Right ventricle myocardium superior (tissue), 1 donor: ENCODE data around the gene ACKR3. TPM values are rescaled to one million over a fixed set of nuclear protein-coding genes. Genes with fewer than 3 reads are reported as not detected.

Experiments used
- ATAC-seq: fragments of 200-7000 bp; cut with Tn5 transposase; one replicate; pipeline ENCODE4 v1.9.1; 2020; ENCODE audit warnings: mild to moderate bottlenecking; ENCODE audit not compliant: poor library complexity
- DNase-seq: peaks from one replicate; pipeline ENCODE4 v3.0.0-alpha.2; 2020
- intact Hi-C: fragments of 100-400 bp; cut with DNase I; formaldehyde crosslinking; loops from one replicate; pipeline ENCODE4 v1.11.2; 2022
- total RNA-seq: library from RNA; stranded (reverse); fragmentation: NEBNext Ultra II Directional; extraction: Animal tissue kit (Norgen Biotek cat#: 25700); gene quantifications from one replicate; pipeline ENCODE4 v1.2.1, GENCODE V29; 2021
- donor health status: DM: no; HTN: yes; CAD: no; lungs with severe emphysema.

The ACKR3 gene
- total RNA-seq, 1 donor from 2014 or later: 27.9 TPM

DNA sequence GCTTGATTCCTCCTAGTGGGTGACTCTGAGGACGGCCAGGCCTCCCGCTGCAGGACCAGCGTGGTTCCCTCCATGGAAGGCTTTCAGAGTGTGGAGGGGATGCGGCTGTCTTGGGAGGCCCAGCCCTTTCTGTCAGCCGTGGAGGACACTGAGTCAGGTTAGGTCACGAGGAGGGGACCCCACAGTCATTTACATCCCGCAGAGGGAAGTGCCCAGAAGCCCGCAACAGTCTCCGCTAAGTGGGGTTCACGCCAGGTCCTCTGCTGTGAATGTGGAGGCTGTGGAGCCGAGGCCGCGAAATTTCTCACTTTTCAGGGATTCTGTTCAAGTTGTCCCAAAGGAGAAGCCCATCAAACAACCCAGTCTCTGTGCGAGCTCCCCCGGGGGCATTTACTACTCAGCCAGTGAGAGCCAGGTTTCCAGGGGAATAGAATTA, 8.8 kb downstream of the ACKR3 start:
- intact Hi-C loops: loop anchor here (10.0 kb wide), 1 partner anchor 214 kb away; no protein-coding TSS in a partner anchor
- no peak for ATAC-seq
- DNase-seq: no peak

DNA sequence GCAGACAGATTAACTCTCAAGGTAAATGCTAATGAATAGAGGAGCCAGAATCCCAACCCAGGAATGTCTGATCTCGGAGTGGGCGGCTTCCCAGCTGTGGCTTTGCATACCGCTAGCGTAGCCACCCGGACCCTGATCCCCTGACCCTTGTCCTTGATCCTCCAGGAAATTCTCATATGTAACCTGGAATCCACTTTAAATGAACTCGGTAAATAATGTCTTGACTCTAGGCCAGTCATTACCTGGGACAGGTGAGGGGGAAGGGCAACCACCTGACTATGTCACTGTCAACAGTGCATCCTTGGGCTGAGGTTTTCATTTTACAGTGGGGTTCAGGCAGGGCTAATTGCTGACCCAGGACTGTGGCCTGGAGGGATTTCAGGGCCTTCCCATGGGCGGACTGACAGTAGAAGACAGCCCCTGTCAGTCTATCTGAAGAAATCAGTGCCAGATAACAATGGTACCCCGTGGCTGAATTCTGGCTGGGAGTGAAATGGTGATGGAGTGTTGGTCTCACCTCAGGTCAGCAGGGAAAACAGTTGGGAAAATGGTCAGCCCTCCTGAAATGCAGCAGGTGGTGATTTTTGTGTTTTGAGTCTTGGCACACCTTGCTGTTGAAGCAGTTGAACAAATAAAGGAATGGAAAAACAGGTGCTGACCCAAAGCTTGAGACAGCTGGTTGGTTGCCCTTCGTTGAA, 9.6 kb downstream of the ACKR3 start:
- intact Hi-C loops: loop anchor here (10.0 kb wide), 1 partner anchor 214 kb away; no protein-coding TSS in a partner anchor
- ATAC-seq (no peak), DNase-seq (no peak)

DNA sequence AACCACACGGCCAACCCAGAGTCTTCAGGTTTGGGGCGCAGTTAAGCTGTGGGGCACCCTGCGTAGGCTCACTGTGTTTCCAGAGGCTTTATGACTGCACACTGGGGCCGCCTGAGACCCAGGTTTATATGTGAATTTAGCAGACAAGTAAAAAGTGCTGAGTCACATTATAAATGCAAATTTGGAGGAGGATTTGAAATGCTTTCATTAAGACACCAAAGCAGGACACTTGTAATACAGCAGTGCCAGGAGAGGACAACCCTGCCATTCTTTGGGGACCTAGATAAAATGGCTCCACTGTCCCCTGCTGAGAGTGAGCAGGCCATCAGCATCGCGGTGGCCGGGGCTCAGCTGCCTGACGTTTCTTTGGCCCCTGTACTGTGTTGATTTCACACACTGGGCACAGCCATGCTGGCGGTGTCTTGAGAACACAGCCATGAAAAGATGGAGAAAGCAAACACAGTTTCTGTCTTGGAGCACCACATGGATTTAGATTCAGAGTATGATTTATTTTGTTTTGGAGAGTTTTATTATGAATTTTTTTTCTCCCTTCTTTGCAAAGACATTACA, 10.2 kb downstream of the ACKR3 start:
- DNase-seq (no peak), ATAC-seq (peak; percentile 44)
- intact Hi-C loops: loop anchor here (10.0 kb wide), 1 partner anchor 215 kb away; no protein-coding TSS in a partner anchor

DNA sequence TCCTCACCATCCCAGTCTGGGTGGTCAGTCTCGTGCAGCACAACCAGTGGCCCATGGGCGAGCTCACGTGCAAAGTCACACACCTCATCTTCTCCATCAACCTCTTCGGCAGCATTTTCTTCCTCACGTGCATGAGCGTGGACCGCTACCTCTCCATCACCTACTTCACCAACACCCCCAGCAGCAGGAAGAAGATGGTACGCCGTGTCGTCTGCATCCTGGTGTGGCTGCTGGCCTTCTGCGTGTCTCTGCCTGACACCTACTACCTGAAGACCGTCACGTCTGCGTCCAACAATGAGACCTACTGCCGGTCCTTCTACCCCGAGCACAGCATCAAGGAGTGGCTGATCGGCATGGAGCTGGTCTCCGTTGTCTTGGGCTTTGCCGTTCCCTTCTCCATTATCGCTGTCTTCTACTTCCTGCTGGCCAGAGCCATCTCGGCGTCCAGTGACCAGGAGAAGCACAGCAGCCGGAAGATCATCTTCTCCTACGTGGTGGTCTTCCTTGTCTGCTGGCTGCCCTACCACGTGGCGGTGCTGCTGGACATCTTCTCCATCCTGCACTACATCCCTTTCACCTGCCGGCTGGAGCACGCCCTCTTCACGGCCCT, 11.2 kb downstream of the ACKR3 start:
- DNase-seq (no peak), ATAC-seq (no peak)
- intact Hi-C loops: no loop called here

DNA sequence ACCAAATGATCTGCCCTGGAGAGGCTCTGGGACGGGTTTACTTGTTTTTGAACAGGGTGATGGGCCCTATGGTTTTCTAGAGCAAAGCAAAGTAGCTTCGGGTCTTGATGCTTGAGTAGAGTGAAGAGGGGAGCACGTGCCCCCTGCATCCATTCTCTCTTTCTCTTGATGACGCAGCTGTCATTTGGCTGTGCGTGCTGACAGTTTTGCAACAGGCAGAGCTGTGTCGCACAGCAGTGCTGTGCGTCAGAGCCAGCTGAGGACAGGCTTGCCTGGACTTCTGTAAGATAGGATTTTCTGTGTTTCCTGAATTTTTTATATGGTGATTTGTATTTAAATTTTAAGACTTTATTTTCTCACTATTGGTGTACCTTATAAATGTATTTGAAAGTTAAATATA, 11.9 kb downstream of the ACKR3 start:
- ATAC-seq (no peak), DNase-seq (no peak)
- intact Hi-C loops: no loop called here

DNA sequence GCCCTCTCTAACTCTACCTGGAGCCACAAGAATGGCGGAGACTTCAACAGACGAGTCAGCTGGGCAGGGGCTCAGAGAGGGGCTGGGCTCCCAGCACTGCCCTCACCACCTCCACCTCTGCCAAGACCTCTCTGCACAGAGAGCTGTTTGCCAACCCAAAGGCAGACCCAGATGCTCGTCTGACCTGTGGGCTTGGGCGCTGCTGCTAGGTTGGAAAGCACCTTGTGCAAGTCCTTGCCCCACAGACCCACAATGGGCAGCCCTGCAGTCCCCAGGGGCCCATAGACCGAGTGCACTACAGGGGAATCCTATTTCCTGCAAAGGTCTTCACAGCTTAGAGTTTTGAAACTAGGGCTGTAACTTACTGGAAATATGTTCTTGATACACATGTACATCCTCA, 13.3 kb downstream of the ACKR3 start:
- intact Hi-C loops: no loop called here
- ATAC-seq: no peak
- no peak for DNase-seq

DNA sequence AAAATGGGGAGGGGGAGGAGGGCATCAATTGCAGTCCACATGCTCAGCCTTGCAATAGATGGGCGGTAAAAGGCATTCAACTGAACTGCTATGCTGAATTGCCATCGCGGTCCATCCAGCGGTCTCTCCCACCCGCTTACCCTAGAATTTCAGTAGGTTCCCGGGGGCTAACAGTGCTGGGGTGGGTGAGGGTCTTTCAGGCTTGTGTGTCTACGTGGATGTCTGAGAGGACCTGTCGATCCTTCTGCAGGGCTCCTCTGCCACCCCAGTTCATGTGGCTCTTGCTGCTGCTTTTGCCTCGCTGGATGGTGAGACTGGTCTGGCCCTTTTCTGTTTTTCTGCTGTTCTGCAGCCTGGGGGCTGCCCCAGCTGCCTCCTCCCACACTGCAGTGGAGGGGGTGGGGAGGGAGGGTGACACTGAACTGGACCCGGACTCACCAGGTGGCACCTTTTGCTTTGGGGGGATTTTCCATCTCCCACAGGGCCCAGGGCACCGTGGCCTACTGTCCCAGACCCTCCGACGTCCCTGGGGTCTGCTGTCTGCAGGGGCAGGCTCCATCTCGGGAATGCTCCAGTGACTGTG, 14.1 kb downstream of the ACKR3 start:
- intact Hi-C loops: no loop called here
- no peak for ATAC-seq
- no peak for DNase-seq

DNA sequence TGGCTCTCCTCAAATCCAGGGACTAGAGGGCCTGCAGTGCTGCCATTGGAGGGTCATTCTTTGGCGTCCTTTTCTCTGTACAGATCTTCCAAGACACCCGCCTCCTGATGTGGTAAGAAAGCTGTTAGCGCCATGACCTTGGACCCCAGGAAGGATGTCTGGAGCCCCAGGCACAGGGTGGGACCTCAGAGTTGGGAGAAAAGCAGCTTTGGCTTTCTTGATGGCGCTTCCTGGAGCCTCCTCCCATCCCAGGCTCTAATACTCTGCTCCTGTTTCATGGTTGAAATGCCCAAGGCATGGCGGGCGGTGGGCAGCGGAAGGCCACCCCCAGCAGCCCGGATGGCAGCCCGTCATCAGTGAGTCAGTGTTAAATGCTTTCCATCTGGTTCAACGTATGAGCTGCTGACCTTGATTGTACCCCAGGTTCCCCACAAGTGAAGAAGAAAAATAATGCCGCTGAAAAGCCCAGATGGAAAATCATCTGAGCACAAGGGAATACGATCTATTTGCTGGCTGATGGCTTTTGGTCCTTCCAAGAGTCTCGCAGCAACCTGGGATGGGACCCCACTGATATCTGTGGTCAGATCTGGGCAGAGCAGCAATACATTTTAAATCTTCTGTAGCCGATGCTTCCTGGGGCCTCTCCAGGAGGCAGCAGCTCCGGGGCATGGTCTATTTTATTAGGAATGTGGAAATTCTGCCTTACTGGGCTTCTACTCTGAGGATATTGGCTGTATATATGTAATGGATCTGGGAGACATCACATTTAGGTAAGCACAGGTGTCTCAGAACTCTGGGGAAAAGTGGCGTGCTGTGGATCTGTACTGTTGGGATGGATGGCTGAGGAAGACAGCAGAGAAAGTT, 15.1 kb downstream of the ACKR3 start:
- intact Hi-C loops: no loop called here
- ATAC-seq: no peak
- DNase-seq: no peak

DNA sequence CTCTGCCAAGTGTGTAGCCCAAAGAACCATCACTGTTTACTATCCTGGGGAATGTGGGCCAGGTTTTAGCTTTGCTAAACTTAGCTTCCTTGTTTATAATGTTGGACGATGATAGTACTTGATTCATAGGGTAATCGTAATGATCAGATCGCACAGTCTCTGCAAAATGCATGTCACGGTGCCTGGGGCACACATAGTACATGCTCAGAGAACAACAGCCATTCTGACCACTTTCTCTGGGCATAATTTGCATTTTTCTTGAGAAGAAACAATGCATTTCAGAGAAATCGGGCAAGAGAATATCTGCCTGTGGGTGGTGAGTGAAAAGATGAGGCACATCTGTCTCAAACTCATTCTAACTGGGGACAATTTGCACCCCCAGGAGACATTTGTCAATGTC, 16.3 kb downstream of the ACKR3 start:
- intact Hi-C loops: no loop called here
- no peak for DNase-seq
- ATAC-seq: no peak

DNA sequence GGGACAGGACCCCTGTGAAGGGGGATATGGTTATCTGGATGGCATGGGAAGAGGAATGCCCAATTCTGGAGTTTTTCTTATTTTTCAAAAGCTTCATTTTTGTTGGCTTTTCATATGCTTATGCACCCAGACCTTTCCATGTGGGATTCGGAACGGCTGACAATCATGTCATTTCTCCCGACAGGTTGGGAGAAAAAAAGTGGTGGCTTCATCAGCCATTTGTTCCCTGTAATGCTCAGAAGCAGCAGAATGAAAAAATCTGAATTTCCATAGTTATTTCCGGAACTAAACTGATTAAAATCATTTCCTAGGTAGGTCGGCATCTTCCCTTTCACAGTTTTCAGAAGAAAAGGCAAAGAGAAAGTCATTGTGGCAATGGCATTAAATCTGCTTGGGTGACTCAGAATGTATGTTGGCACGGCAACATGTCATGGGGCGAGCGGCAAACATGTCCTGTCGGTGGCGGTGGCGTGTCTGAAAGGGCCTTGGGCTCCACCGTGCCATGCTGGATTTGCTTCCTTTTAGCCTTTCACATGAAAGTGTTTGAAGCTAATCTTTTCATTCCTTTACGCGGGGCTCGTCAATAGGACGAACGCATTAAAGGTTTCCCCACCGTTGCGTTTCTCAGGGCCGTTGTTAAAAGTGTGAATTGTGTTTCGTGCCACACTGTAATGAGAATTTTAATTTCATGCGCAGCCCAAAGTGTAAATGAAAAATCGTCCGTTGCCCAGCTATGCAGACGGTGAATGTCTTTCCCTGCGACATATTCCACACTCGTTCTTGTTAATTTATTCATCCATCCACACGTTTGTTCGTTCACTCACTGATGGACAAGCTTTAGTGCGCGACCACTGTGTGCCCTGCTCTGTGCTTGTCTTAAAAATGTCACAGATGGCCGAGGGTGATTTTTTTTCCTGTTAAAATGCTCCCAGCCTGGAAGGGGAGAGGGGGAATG, 18.5 kb downstream of the ACKR3 start:
- ATAC-seq (no peak), DNase-seq (no peak)
- intact Hi-C loops: no loop called here

DNA sequence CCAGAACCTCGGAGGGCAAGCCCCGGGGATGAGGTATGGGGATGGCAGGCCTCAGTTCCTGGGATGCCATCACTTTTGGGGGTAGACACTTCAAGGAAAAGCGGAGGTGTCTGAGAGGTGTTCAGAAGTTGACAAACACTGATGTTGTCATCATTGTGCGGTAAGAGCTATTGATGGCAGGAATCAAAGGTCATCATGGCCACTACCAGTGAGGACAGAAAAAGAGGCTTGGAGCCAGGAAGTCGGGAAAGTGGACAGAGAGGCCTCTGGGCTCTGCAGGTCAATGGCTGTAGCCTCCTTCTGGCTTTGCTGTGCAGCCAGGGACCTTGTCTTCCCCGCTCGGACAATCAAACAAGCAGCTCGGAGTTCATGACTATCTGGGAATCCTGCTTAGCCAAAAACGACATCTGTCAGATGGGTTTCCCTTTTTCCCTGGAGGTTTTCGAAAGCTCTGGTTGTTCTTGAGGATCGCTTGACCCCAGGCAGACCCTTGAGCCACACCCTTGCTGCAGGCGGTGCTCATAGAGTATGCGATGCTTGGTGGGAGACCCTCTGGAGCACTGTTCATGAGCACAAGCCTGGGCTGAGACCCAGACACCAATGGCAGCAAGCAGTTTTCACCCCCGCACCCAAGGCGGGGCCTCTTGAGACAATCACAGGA, 19.4 kb downstream of the ACKR3 start:
- intact Hi-C loops: no loop called here
- DNase-seq (no peak), ATAC-seq (no peak)

DNA sequence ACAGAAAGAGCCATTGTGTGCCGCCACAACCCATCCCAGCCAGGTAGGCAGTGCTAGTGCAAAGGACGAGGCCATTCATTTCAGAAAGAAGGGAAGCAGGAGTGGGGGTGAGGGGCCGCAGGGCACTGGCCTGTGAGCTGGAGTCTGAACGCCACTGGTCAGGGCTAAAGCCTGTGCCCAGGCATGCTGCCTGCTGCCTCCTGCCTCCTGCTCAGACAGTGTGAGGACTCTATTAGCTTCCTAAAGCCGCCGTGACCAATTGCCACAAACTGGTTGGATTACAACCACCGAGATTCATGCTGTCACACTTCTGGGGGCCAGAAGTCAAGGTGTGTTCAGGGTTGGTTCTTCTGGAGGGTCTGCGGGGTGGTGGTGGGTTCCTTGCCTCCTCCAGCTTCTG, 21.2 kb downstream of the ACKR3 start:
- DNase-seq (no peak), ATAC-seq (no peak)
- intact Hi-C loops: no loop called here

DNA sequence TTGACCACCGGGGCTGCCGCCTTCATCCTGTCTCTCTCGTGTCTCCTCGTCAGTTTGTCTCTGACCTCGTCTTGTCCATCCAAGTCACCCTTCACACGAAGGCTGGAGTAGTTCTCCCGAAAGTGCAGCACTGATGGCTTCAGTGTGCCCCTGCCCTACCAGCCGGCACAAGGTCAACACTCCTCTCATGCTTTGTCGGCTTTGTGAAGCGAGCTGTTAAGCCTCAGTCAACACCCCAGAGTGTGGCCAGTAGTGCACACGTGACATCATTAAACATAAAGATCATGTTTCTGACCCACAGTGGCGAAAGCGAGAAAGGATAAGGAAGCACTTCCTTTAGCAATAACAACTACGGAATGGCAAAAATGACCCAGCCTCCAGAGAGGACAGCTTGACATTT, 23.2 kb downstream of the ACKR3 start:
- intact Hi-C loops: no loop called here
- no peak for DNase-seq
- ATAC-seq: peak; percentile 85

DNA sequence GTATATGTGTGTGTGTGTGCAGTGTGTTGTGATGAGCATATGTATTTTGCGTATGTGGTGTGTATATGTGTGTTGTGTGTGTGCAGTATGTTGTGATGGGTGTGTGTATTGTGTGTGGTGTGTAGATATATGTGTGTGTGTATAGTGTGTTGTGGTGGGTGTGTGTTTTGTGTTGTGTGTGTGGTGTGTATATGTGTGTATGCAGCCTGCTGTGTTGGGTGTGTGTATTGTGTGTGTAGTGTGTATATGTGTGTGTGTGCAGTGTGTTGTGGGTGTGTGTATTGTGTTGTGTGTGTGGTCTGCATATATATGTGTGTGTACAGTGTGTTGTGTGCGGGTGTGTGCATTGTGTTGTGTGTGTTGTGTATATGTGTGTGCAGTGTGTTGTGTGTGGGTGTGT, 23.9 kb downstream of the ACKR3 start:
- intact Hi-C loops: no loop called here
- DNase-seq: no peak

DNA sequence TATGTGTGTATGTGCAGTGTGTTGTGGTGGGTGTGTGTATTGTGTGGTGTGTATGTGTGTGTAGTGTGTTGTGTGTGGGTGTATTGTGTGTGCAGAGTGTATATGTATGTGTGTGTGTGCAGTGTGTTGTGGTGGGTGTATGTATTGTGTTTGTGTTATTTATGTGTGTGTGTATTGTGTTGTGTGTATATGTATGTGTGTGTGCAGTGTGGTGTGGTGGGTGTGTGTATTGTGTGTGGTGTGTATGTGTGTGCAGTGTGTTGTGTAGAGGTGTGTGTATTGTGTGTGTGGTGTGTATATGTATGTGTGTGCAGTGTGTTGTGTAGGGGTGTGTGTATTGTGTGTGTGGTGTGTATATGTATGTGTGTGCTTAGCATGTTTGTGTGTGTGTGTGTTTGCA, 24.3 kb downstream of the ACKR3 start:
- intact Hi-C loops: no loop called here
- DNase-seq (no peak), ATAC-seq (no peak)

More for the DNA sequence above, 23.9 kb downstream of the ACKR3 start:
- no peak for ATAC-seq

DNA sequence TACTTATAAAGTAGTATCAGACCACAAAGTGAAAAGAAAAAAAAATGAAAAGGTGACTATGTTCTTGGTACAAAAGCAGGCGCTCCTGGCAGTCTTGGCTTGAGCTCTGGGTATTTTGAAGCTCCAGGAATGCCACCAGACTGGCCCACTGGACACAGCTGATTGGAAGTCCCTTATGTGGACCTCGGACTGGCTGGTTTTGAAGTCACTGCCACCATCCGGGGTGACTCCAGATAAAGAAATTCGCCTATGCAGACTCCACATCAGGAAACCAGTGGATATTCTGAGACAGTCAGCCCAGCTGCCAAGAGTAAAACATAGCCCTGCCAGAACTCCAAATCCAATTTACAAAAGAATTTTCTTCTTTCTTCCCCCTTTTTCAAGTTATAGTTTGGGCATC, 28.0 kb downstream of the ACKR3 start:
- DNase-seq (no peak), ATAC-seq (peak; percentile 60)
- intact Hi-C loops: no loop called here

DNA sequence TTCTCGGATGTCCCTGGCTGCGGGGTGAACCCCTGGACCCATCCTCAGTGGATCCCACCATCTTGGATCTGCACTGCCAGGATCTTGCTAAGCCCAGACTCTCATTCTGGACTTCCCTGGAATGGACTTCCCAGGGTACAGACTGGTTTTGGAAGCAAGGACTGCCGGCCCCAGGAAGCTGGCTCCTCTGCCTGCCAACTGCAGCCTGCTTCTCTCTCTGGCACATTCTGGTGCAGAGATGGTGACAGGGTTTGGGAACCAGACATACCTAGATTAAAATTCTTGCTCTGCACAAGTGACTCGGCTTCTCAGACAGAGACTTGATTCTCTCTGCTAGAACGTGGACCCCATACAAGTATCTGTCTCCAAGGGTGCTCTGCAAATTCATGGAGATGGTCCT, 29.4 kb downstream of the ACKR3 start:
- ATAC-seq (peak; percentile 61), DNase-seq (no peak)
- intact Hi-C loops: no loop called here
